HCT116 (cell line): ENCODE results near the gene HS6ST3. TPM values are rescaled to one million over a fixed set of nuclear protein-coding genes. Genes with fewer than 3 reads are reported as not detected.

Source experiments
- ATAC-seq: fragments of 200-7000 bp; cut with Tn5 transposase; 2 replicates; pipeline ENCODE4 v1.9.1; 2020; ENCODE audit warnings: mild to moderate bottlenecking, moderate library complexity
- BruUV-seq: library from RNA; stranded (reverse); fragments of 400-500 nt; replicated peaks from 2 replicates; lab custom pipeline; 2021; lab: Mats Ljungman, UMichigan
- CTCF ChIA-PET: fragments of 300-600 bp; sonication (Branson Sonifier 250); formaldehyde crosslinking; loops from one replicate; lab custom pipeline; 2021; ENCODE audit warnings: antibody characterized with exemption; lab: Charles Lee
- POLR2A ChIA-PET: fragments of 300-600, 350-600 bp; sonication (Branson Sonifier 250); formaldehyde crosslinking; loops from one replicate; lab custom pipeline; 2021; ENCODE audit warnings: antibody characterized with exemption; lab: Charles Lee
- RAD21 ChIA-PET, 2 experiments: fragments of 300-600 bp; sonication (Branson Sonifier 250); formaldehyde crosslinking; loops; one replicate each; lab custom pipeline; 2023; ENCODE audit warnings: low total read pairs in 2 of 2; ENCODE audit not compliant: uncharacterized antibody in 2 of 2, unreplicated experiment in 2 of 2, low non-redundant PET in 1 of 2; lab: Charles Lee
- DNase-seq: peaks from one replicate; pipeline ENCODE4 v3.0.0-alpha.2; 2010; ENCODE audit warnings: low read depth, low spot score
- H2AFZ ChIP-seq: fragments of 200-600 bp; shearing (Covaris generic), sonication (generic); 2 replicates; pipeline ENCODE4 v1.6.1; 2017; ENCODE audit warnings: low read depth, mixed run types, mixed read lengths, antibody characterized with exemption, low read length; ENCODE audit not compliant: poor library complexity, severe bottlenecking
- H3K27ac ChIP-seq: 2 replicates; pipeline ENCODE4 v1.5.1; 2012; ENCODE audit warnings: low read depth, low read length
- H3K27me3 ChIP-seq: fragments of 200-600 bp; sonication (generic); 2 replicates; pipeline ENCODE4 v1.6.1; 2016; ENCODE audit warnings: mixed run types, low read length, mixed read lengths; ENCODE audit not compliant: insufficient read depth
- H3K36me3 ChIP-seq, 2 experiments: fragments of 200-500 bp in 1 of 2; fragments of 200-600 bp in 1 of 2; sonication (Bioruptor generic) in 1 of 2; sonication (generic) in 1 of 2; 2 replicates each; pipeline versions ENCODE4 v1.5.1 to v1.6.1; 2014 to 2016; ENCODE audit warnings: low read length in 2 of 2, inconsistent platforms in 1 of 2, mixed read lengths in 1 of 2, mixed run types in 1 of 2; ENCODE audit not compliant: insufficient read depth in 2 of 2, control insufficient read depth in 1 of 2
- H3K4me1 ChIP-seq, 2 experiments: fragments of 200-600 bp in 1 of 2; sonication (generic) in 1 of 2; 2 replicates each; pipeline versions ENCODE4 v1.5.1 to v1.6.1; 2012 to 2017; ENCODE audit warnings: low read length in 2 of 2, inconsistent platforms in 1 of 2, mild to moderate bottlenecking in 1 of 2, mixed read lengths in 1 of 2, mixed run types in 1 of 2, moderate library complexity in 1 of 2; ENCODE audit not compliant: insufficient read depth in 2 of 2, control insufficient read depth in 1 of 2
- H3K4me2 ChIP-seq: fragments of 200-600 bp; sonication (generic); 2 replicates; pipeline ENCODE4 v1.6.1; 2017; ENCODE audit warnings: mixed run types, low read length, mixed read lengths
- H3K4me3 ChIP-seq, 2 experiments: fragments of 200-600 bp in 1 of 2; sonication (generic) in 1 of 2; replicated peaks in 1 of 2; 2 replicates each; pipeline ENCODE4 v1.5.1; 2011 to 2016; ENCODE audit warnings: low read length in 2 of 2, control low read depth in 1 of 2, low read depth in 1 of 2, mild to moderate bottlenecking in 1 of 2, mixed read lengths in 1 of 2, mixed run types in 1 of 2
- H3K79me2 ChIP-seq: fragments of 200-600 bp; sonication (generic); 2 replicates; pipeline ENCODE4 v1.6.1; 2017; ENCODE audit warnings: mild to moderate bottlenecking, mixed run types, low read length, moderate library complexity, mixed read lengths; ENCODE audit not compliant: insufficient read depth
- H3K9ac ChIP-seq: fragments of 200-600 bp; sonication (generic); 2 replicates; pipeline ENCODE4 v1.6.1; 2016; ENCODE audit warnings: low read length, mixed read lengths
- H3K9me2 ChIP-seq: fragments of 200-600 bp; sonication (generic), shearing (Covaris generic); 2 replicates; pipeline ENCODE4 v1.6.1; 2017; ENCODE audit warnings: mixed run types, mild to moderate bottlenecking, moderate library complexity; ENCODE audit not compliant: insufficient read depth
- H3K9me3 ChIP-seq, 2 experiments: fragments of 200-500 bp in 1 of 2; fragments of 200-600 bp in 1 of 2; sonication (Bioruptor generic) in 1 of 2; sonication (generic) in 1 of 2; 2 replicates each; pipeline ENCODE4 v1.6.1; 2014 to 2017; ENCODE audit warnings: low read length in 2 of 2, mixed read lengths in 2 of 2, inconsistent platforms in 1 of 2, low read depth in 1 of 2, mild to moderate bottlenecking in 1 of 2, mixed run types in 1 of 2, moderate library complexity in 1 of 2; ENCODE audit not compliant: control insufficient read depth in 1 of 2, insufficient read depth in 1 of 2
- H4K20me1 ChIP-seq: fragments of 200-600 bp; sonication (generic), shearing (Covaris generic); 2 replicates; pipeline ENCODE4 v1.6.1; 2017; ENCODE audit warnings: mixed run types, mild to moderate bottlenecking, moderate library complexity; ENCODE audit not compliant: insufficient read depth
- CBX3 ChIP-seq: IDR thresholded peaks from 2 replicates; pipeline ENCODE4 v1.6.1; 2012; ENCODE audit warnings: low read depth
- CEBPB ChIP-seq: IDR thresholded peaks from 2 replicates; pipeline ENCODE4 v1.6.1; 2012; ENCODE audit warnings: low read depth
- EGR1 ChIP-seq: IDR thresholded peaks from 2 replicates; pipeline ENCODE4 v1.6.1; 2012; ENCODE audit warnings: low read depth
- ELF1 ChIP-seq: IDR thresholded peaks from 2 replicates; pipeline ENCODE4 v1.6.1; 2012; ENCODE audit warnings: low read depth, borderline replicate concordance
- FOSL1 ChIP-seq: IDR thresholded peaks from 2 replicates; pipeline ENCODE4 v1.6.1; 2012; ENCODE audit warnings: low read depth
- MAX ChIP-seq: IDR thresholded peaks from 2 replicates; pipeline ENCODE4 v1.6.1; 2012
- POLR2A ChIP-seq: IDR thresholded peaks from 2 replicates; pipeline ENCODE4 v1.7.0; 2011; ENCODE audit warnings: borderline replicate concordance; ENCODE audit not compliant: insufficient read depth, insufficient read length; ENCODE audit errors: extremely low read depth
- POLR2AphosphoS5 ChIP-seq: IDR thresholded peaks from 2 replicates; pipeline ENCODE4 v1.6.1; 2011; ENCODE audit warnings: mild to moderate bottlenecking, low read depth, low read length, moderate library complexity
- RAD21 ChIP-seq: IDR thresholded peaks from 2 replicates; pipeline ENCODE4 v1.6.1; 2012; ENCODE audit warnings: low read depth, mild to moderate bottlenecking
- REST ChIP-seq: IDR thresholded peaks from 2 replicates; pipeline ENCODE4 v1.6.1; 2012; ENCODE audit warnings: low read depth
- SIN3A ChIP-seq: IDR thresholded peaks from 2 replicates; pipeline ENCODE4 v1.6.1; 2012; ENCODE audit warnings: low read depth
- SP1 ChIP-seq: IDR thresholded peaks from 2 replicates; pipeline ENCODE4 v1.6.1; 2012; ENCODE audit warnings: low read depth
- SRF ChIP-seq: IDR thresholded peaks from 2 replicates; pipeline ENCODE4 v1.6.1; 2012; ENCODE audit warnings: low read depth
- TCF7L2 ChIP-seq: IDR thresholded peaks from 2 replicates; pipeline ENCODE4 v1.7.0; 2011; ENCODE audit warnings: borderline replicate concordance, inconsistent platforms; ENCODE audit not compliant: insufficient read depth, insufficient read length; ENCODE audit errors: extremely low read depth
- YY1 ChIP-seq: IDR thresholded peaks from 2 replicates; pipeline ENCODE4 v1.6.1; 2011; ENCODE audit warnings: low read length, low read depth, moderate library complexity, mild to moderate bottlenecking; ENCODE audit not compliant: insufficient replicate concordance; ENCODE audit errors: extremely low read depth
- intact Hi-C: fragments of 100-400 bp; cut with micrococcal nuclease; formaldehyde crosslinking; loops from 2 replicates; pipeline ENCODE4 v1.10.0; 2022
- total RNA-seq: library from RNA; stranded (reverse); gene quantifications from one replicate; pipeline ENCODE4 v1.2.1, GENCODE V29; 2021; ENCODE audit not compliant: unreplicated experiment
- TF ChIP-seq, protein P1 (sequence below): IDR thresholded peaks from 2 replicates; pipeline ENCODE4 v1.6.1; 2011; ENCODE audit warnings: mild to moderate bottlenecking, low read length, moderate library complexity; ENCODE audit not compliant: insufficient replicate concordance; ENCODE audit errors: extremely low read depth
- TF ChIP-seq, protein P2 (sequence below): IDR thresholded peaks from 2 replicates; pipeline ENCODE4 v1.6.1; 2012

Gene HS6ST3
- total RNA-seq, 1 experiment from 2014 or later, result 0.10 TPM

DNA sequence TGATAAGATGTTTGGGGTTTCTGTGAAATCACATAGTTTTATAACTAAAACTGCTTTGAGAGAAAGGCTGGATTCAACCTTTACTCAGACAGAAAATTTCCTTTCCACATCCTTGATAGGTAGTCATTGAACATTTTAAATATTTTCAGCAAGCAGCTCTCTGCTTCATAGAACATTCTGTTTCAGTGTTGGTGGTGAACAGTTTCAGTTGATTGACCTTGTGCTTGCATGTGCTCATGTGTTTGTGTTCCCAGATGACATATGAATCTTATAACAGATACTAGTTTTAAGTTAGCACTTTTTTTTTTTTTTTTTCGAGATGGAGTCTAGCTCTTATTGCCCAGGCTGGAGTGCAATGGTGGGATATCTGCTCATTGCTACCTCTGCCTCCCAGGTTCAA, 290.1 kb downstream of the HS6ST3 start:
- Histone ChIP-seq H3K4me3 (no peak overlapping the region), H3K36me3 (no peaks in the 10 kb centered on the region), H3K9me3 (no peaks in the 10 kb centered on the region), H2AFZ (no peak overlapping the region), H3K27ac (no peak overlapping the region), H3K9me2 (no peaks in the 10 kb centered on the region), H4K20me1 (no peaks in the 10 kb centered on the region), H3K4me2 (no peak overlapping the region), H3K27me3 (0 out of 2 replicates have a peak, but pooled peaks cover 10% of the 10 kb centered on the region), H3K79me2 (no peaks in the 10 kb centered on the region), H3K4me1 (no peaks in the 10 kb centered on the region), H3K9ac (no peak overlapping the region)
- TF ChIP-seq SIN3A (no peak), POLR2AphosphoS5 (no peak), FOSL1 (no peak), CBX3 (no peak), POLR2A (no peak)
- TF ChIP-seq, protein P1, sequence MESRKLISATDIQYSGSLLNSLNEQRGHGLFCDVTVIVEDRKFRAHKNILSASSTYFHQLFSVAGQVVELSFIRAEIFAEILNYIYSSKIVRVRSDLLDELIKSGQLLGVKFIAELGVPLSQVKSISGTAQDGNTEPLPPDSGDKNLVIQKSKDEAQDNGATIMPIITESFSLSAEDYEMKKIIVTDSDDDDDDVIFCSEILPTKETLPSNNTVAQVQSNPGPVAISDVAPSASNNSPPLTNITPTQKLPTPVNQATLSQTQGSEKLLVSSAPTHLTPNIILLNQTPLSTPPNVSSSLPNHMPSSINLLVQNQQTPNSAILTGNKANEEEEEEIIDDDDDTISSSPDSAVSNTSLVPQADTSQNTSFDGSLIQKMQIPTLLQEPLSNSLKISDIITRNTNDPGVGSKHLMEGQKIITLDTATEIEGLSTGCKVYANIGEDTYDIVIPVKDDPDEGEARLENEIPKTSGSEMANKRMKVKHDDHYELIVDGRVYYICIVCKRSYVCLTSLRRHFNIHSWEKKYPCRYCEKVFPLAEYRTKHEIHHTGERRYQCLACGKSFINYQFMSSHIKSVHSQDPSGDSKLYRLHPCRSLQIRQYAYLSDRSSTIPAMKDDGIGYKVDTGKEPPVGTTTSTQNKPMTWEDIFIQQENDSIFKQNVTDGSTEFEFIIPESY, result no peak
- no TSS peak for BruUV-seq
- DNase-seq, result no peak
- ChIA-PET RAD21 (no interaction called here), CTCF (no interaction called here), POLR2A (no interaction called here)
- no peak for ATAC-seq
- intact Hi-C loops, result no loop called here

DNA sequence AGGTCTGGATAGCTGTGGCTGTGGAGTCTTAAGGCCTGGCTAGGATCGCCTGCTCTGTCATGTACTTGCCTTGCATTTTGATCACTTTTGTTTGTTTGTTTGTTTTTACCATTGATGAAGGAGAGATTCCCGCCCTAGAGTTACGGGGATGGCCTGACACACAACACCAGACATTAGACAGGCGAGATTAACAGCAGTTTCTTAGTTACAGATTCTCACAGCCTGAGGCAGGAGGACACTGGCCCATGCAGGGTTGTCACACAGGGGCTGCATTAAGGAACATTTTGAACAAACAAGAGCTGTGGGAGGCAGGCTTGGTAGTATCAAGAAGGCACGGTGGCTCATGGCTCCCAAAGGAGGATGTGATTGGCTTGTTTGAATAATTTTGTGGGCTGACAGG, 291.8 kb downstream of the HS6ST3 start:
- Histone ChIP-seq H3K4me1 (no peaks in the 10 kb centered on the region), H3K9me2 (no peaks in the 10 kb centered on the region), H3K4me3 (no peak overlapping the region), H4K20me1 (no peaks in the 10 kb centered on the region), H3K27me3 (peaks cover 10% of the 10 kb centered on the region; the same call in 1 of the 2 replicates), H3K9ac (no peak overlapping the region), H2AFZ (no peak overlapping the region), H3K4me2 (no peak overlapping the region), H3K79me2 (no peaks in the 10 kb centered on the region), H3K27ac (no peak overlapping the region), H3K9me3 (no peaks in the 10 kb centered on the region), H3K36me3 (no peaks in the 10 kb centered on the region)
- intact Hi-C loops, result no loop called here
- no peak for ATAC-seq
- ChIA-PET CTCF (no interaction called here), RAD21 (no interaction called here), POLR2A (no interaction called here)
- no TSS peak for BruUV-seq
- no peak for DNase-seq
- TF ChIP-seq SIN3A, result no peak
- no peak for TF ChIP-seq SP1
- TF ChIP-seq TCF7L2, result no peak
- TF ChIP-seq, protein P2, sequence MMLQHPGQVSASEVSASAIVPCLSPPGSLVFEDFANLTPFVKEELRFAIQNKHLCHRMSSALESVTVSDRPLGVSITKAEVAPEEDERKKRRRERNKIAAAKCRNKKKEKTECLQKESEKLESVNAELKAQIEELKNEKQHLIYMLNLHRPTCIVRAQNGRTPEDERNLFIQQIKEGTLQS, result no peak
- no peak for TF ChIP-seq MAX
- no peak for TF ChIP-seq FOSL1
- no peak for TF ChIP-seq SRF
- TF ChIP-seq CEBPB, result no peak
- TF ChIP-seq ELF1, result no peak
- no peak for TF ChIP-seq CBX3
- TF ChIP-seq EGR1, result no peak
- no peak for TF ChIP-seq REST
- no peak for TF ChIP-seq YY1
- no peak for TF ChIP-seq RAD21
